Central memory CD8-positive, alpha-beta T cell (primary cell): ENCODE measurements around the gene ARHGEF10L.
"Not testable (repeated sequence)": the region's sequence is repeated elsewhere in the genome, so short reads cannot be mapped to it uniquely, and the experiment has no call there.

ENCODE experiments used
- ATAC-seq: fragments of 150-1000 bp; cut with Tn5 transposase; replicated peaks from 2 replicates; pipeline ENCODE4 v1.10.0; 2022; ENCODE audit warnings: mild to moderate bottlenecking, moderate FRiP score, moderate number of reproducible peaks; ENCODE audit not compliant: poor library complexity, severe bottlenecking; ENCODE audit errors: extremely low read depth
- DNase-seq, 2 donors: peaks; one replicate each; pipeline ENCODE4 v3.0.0; 2021; ENCODE audit warnings: low spot score in 2 of 2
- H3K27ac Mint-ChIP-seq: one replicate; pipeline ENCODE4 v1.8.0; 2022; ENCODE audit warnings: low read depth, mild to moderate bottlenecking, moderate library complexity, mixed read lengths
- H3K27me3 Mint-ChIP-seq: one replicate; pipeline ENCODE4 v1.8.0; 2022; ENCODE audit warnings: mixed read lengths
- H3K36me3 Mint-ChIP-seq: one replicate; pipeline ENCODE4 v1.8.0; 2022; ENCODE audit warnings: mild to moderate bottlenecking, moderate library complexity, mixed read lengths; ENCODE audit not compliant: insufficient read depth
- H3K4me1 Mint-ChIP-seq: one replicate; pipeline ENCODE4 v1.8.0; 2022; ENCODE audit warnings: mixed read lengths
- H3K4me3 Mint-ChIP-seq: one replicate; pipeline ENCODE4 v1.8.0; 2022; ENCODE audit warnings: mild to moderate bottlenecking, moderate library complexity, mixed read lengths
- H3K9me3 Mint-ChIP-seq: one replicate; pipeline ENCODE4 v1.8.0; 2022; ENCODE audit warnings: mixed read lengths

ARHGEF10L gene

GRCh38 chr1:17539477-17540254 is at the start of gene ARHGEF10L:
Gene ARHGEF10L (plus strand): TSS chr1:17539698. CDS start chr1:17580596, 40,898 bp downstream.
- H3K27me3 Mint-ChIP-seq, result peaks cover 72% of the 10 kb centered on the region
- no peaks in the 10 kb centered on the region for H3K9me3 Mint-ChIP-seq
- no peak for ATAC-seq
- peaks cover 2% of the 10 kb centered on the region for H3K36me3 Mint-ChIP-seq
- no peaks in the 10 kb centered on the region for H3K4me1 Mint-ChIP-seq
- H3K4me3 Mint-ChIP-seq, result peak within 1 kb of the TSS; percentile 37
- no peak within 1 kb of the TSS for H3K27ac Mint-ChIP-seq
- no peak for DNase-seq

- H3K4me1 Mint-ChIP-seq, ATAC-seq, H3K9me3 Mint-ChIP-seq, DNase-seq, H3K36me3 Mint-ChIP-seq, H3K27ac Mint-ChIP-seq, H3K4me3 Mint-ChIP-seq: not testable (repeated sequence)
- peaks cover 16% of the 10 kb centered on the region for H3K27me3 Mint-ChIP-seq
Measured at GRCh38 chr1:17489768-17490417, 49.6 kb upstream of the ARHGEF10L start.

GRCh38 chr1:17490667-17491066 is 48.8 kb upstream of the ARHGEF10L start:
- not testable (repeated sequence) for H3K36me3 Mint-ChIP-seq, DNase-seq, H3K4me1 Mint-ChIP-seq, H3K27me3 Mint-ChIP-seq, H3K27ac Mint-ChIP-seq, ATAC-seq, H3K4me3 Mint-ChIP-seq, H3K9me3 Mint-ChIP-seq

- Mint-ChIP-seq H3K27ac (no peak overlapping the region), H3K4me1 (no peaks in the 10 kb centered on the region)
Measured at GRCh38 chr1:17494114-17494729, 45.3 kb upstream of the ARHGEF10L start.

GRCh38 chr1:17496419-17496818 is 43.1 kb upstream of the ARHGEF10L start:
- H3K4me1 Mint-ChIP-seq, result no peaks in the 10 kb centered on the region
- peaks cover 9% of the 10 kb centered on the region for H3K27me3 Mint-ChIP-seq
- no peaks in the 10 kb centered on the region for H3K9me3 Mint-ChIP-seq
- no peak overlapping the region for H3K4me3 Mint-ChIP-seq
- H3K27ac Mint-ChIP-seq, result no peak overlapping the region
- no peaks in the 10 kb centered on the region for H3K36me3 Mint-ChIP-seq
- DNase-seq (no peak), ATAC-seq (no peak)

More at GRCh38 chr1:17494114-17494729, 45.3 kb upstream of the ARHGEF10L start:
- Mint-ChIP-seq H3K4me3 (no peak overlapping the region), H3K27me3 (no peaks in the 10 kb centered on the region), H3K9me3 (no peaks in the 10 kb centered on the region), H3K36me3 (no peaks in the 10 kb centered on the region)
- DNase-seq, result peak; percentile 20 to 51
- ATAC-seq, result peak; percentile 52

GRCh38 chr1:17498214-17498613 is 41.3 kb upstream of the ARHGEF10L start:
- DNase-seq (no peak), ATAC-seq (no peak)
- Mint-ChIP-seq H3K36me3 (no peaks in the 10 kb centered on the region), H3K27ac (no peak overlapping the region), H3K9me3 (no peaks in the 10 kb centered on the region), H3K27me3 (peaks cover 12% of the 10 kb centered on the region), H3K4me1 (no peaks in the 10 kb centered on the region), H3K4me3 (no peak overlapping the region)

GRCh38 chr1:17502326-17502778 is 37.1 kb upstream of the ARHGEF10L start:
- Mint-ChIP-seq H3K36me3 (no peaks in the 10 kb centered on the region), H3K4me3 (no peak overlapping the region), H3K4me1 (no peaks in the 10 kb centered on the region), H3K27ac (no peak overlapping the region), H3K9me3 (no peaks in the 10 kb centered on the region), H3K27me3 (peaks cover 12% of the 10 kb centered on the region)
- DNase-seq, result no peak
- no peak for ATAC-seq

GRCh38 chr1:17503146-17503545 is 36.4 kb upstream of the ARHGEF10L start:
- Mint-ChIP-seq H3K4me3 (no peak overlapping the region), H3K4me1 (no peaks in the 10 kb centered on the region), H3K36me3 (no peaks in the 10 kb centered on the region), H3K27ac (no peak overlapping the region), H3K27me3 (peaks cover 12% of the 10 kb centered on the region), H3K9me3 (no peaks in the 10 kb centered on the region)
- no peak for ATAC-seq
- no peak for DNase-seq

- not testable (repeated sequence) for H3K36me3 Mint-ChIP-seq, H3K9me3 Mint-ChIP-seq, ATAC-seq, H3K4me3 Mint-ChIP-seq, H3K27me3 Mint-ChIP-seq, DNase-seq, H3K4me1 Mint-ChIP-seq, H3K27ac Mint-ChIP-seq
Measured at GRCh38 chr1:17507200-17507599, 32.3 kb upstream of the ARHGEF10L start.

- Mint-ChIP-seq H3K4me3 (no peak overlapping the region), H3K4me1 (no peaks in the 10 kb centered on the region), H3K9me3 (no peaks in the 10 kb centered on the region), H3K36me3 (no peaks in the 10 kb centered on the region), H3K27me3 (peaks cover under 1% of the 10 kb centered on the region), H3K27ac (no peak overlapping the region)
- no peak for ATAC-seq
- DNase-seq, result no peak
Measured at GRCh38 chr1:17507915-17508314, 31.6 kb upstream of the ARHGEF10L start.

GRCh38 chr1:17509363-17509762 is 30.1 kb upstream of the ARHGEF10L start:
- H3K4me1 Mint-ChIP-seq, result no peaks in the 10 kb centered on the region
- no peak for DNase-seq

GRCh38 chr1:17510138-17510537 is 29.4 kb upstream of the ARHGEF10L start:
- no peaks in the 10 kb centered on the region for H3K4me1 Mint-ChIP-seq
- no peak overlapping the region for H3K27ac Mint-ChIP-seq
- peaks cover 12% of the 10 kb centered on the region for H3K27me3 Mint-ChIP-seq
- ATAC-seq (no peak), DNase-seq (no peak)
- no peaks in the 10 kb centered on the region for H3K9me3 Mint-ChIP-seq
- H3K36me3 Mint-ChIP-seq, result no peaks in the 10 kb centered on the region
- H3K4me3 Mint-ChIP-seq, result no peak overlapping the region

More at GRCh38 chr1:17509363-17509762, 30.1 kb upstream of the ARHGEF10L start:
- Mint-ChIP-seq H3K27me3 (peaks cover 9% of the 10 kb centered on the region), H3K9me3 (no peaks in the 10 kb centered on the region), H3K4me3 (no peak overlapping the region), H3K36me3 (no peaks in the 10 kb centered on the region), H3K27ac (no peak overlapping the region)
- no peak for ATAC-seq
